ENCODE data around the gene AGFG1.
"Not testable (repeated sequence)": the region's sequence is repeated elsewhere in the genome, so short reads cannot be mapped to it uniquely, and the experiment has no call there.

Gene AGFG1

GRCh38 chr2:227503433-227504406 lies 31.8 kb downstream of the AGFG1 start:
- DNase-seq, result no peak

- DNase-seq, result no peak
Measured at GRCh38 chr2:227504700-227505099, 32.7 kb downstream of the AGFG1 start.

GRCh38 chr2:227506456-227506855 lies 34.5 kb downstream of the AGFG1 start:
- no peak for DNase-seq

GRCh38 chr2:227507963-227508362 lies 36.0 kb downstream of the AGFG1 start:
- no peak for DNase-seq

- no peak for DNase-seq
Measured at GRCh38 chr2:227509076-227509475, 37.1 kb downstream of the AGFG1 start.

GRCh38 chr2:227509824-227510619 lies 38.1 kb downstream of the AGFG1 start:
- DNase-seq, result no peak

- DNase-seq, result no peak
Measured at GRCh38 chr2:227510620-227510958, 38.6 kb downstream of the AGFG1 start.

GRCh38 chr2:227511239-227511930 lies 39.4 kb downstream of the AGFG1 start:
- no peak for DNase-seq

GRCh38 chr2:227511955-227512354 lies 40.0 kb downstream of the AGFG1 start:
- no peak for DNase-seq

GRCh38 chr2:227513113-227513512 lies 41.2 kb downstream of the AGFG1 start:
- no peak for DNase-seq

- no peak for DNase-seq
Measured at GRCh38 chr2:227515742-227516141, 43.8 kb downstream of the AGFG1 start.

GRCh38 chr2:227517724-227518123 lies 45.8 kb downstream of the AGFG1 start:
- no peak for DNase-seq

GRCh38 chr2:227518278-227518865 lies 46.4 kb downstream of the AGFG1 start:
- not testable (repeated sequence) for DNase-seq

- not testable (repeated sequence) for DNase-seq
Measured at GRCh38 chr2:227521178-227521577, 49.2 kb downstream of the AGFG1 start.

- no peak for DNase-seq
Measured at GRCh38 chr2:227524665-227525064, 52.7 kb downstream of the AGFG1 start.

GRCh38 chr2:227527351-227527750 lies 55.4 kb downstream of the AGFG1 start:
- DNase-seq, result no peak

GRCh38 chr2:227528803-227529202 lies 56.8 kb downstream of the AGFG1 start:
- DNase-seq, result no peak

GRCh38 chr2:227529871-227530270 lies 57.9 kb downstream of the AGFG1 start:
- DNase-seq, result no peak

GRCh38 chr2:227534714-227535113 lies 62.8 kb downstream of the AGFG1 start:
- no peak for DNase-seq

GRCh38 chr2:227536445-227536844 lies 64.5 kb downstream of the AGFG1 start:
- DNase-seq, result no peak

GRCh38 chr2:227539465-227539956 lies 67.6 kb downstream of the AGFG1 start:
- DNase-seq, result no peak

GRCh38 chr2:227540352-227540751 lies 68.4 kb downstream of the AGFG1 start:
- not testable (repeated sequence) for DNase-seq

- no peak for DNase-seq
Measured at GRCh38 chr2:227545990-227546389, 74.0 kb downstream of the AGFG1 start.

Measured in activated naive CD4-positive, alpha-beta T cell (primary cell).